Keratinocyte (primary cell): ENCODE data around the gene CCDC88A. TPM values are rescaled to one million over a fixed set of nuclear protein-coding genes. Genes with fewer than 3 reads are reported as not detected.

Source experiments
- DNase-seq: peaks from one replicate; pipeline ENCODE4 v3.0.0-alpha.2; 2011; ENCODE audit warnings: low read depth, missing footprints, low spot score
- FAIRE-seq: peaks from 2 replicates; lab custom pipeline; 2011; peaks lifted over from hg19 to GRCh38; lab: Jason Lieb, UNC
- H2AFZ ChIP-seq: 2 replicates; pipeline ENCODE4 v1.6.0; 2012; ENCODE audit warnings: low read length, control low read depth, inconsistent platforms; ENCODE audit not compliant: control insufficient read depth
- H3K27ac ChIP-seq: 2 replicates; pipeline ENCODE4 v1.5.1; 2011; ENCODE audit warnings: low read length; ENCODE audit not compliant: control insufficient read depth, insufficient read depth
- H3K27me3 ChIP-seq: 3 replicates; pipeline ENCODE4 v1.6.0; 2011; ENCODE audit warnings: low read length; ENCODE audit not compliant: control insufficient read depth, insufficient read depth; ENCODE audit errors: extremely low read depth
- H3K36me3 ChIP-seq, 2 experiments: 2 replicates in 1 of 2; 3 replicates in 1 of 2; pipeline ENCODE4 v1.5.1; 2011; ENCODE audit warnings: low read length in 2 of 2, mild to moderate bottlenecking in 1 of 2; ENCODE audit not compliant: control insufficient read depth in 2 of 2, insufficient read depth in 2 of 2; ENCODE audit errors: extremely low read depth in 1 of 2
- H3K4me1 ChIP-seq: 3 replicates; pipeline ENCODE4 v1.5.1; 2011; ENCODE audit warnings: low read length; ENCODE audit not compliant: control insufficient read depth, insufficient read depth; ENCODE audit errors: extremely low read depth
- H3K4me2 ChIP-seq: 3 replicates; pipeline ENCODE4 v1.6.0; 2011; ENCODE audit warnings: low read depth, low read length; ENCODE audit not compliant: control insufficient read depth, insufficient read depth; ENCODE audit errors: extremely low read depth
- H3K4me3 ChIP-seq, 3 experiments: fragments of 200-600 bp in 1 of 3; sonication (generic) in 1 of 3; 2 replicates in 2 of 3; 3 replicates in 1 of 3; pipeline ENCODE4 v1.5.1; 2011 to 2016; ENCODE audit warnings: low read length in 3 of 3, mild to moderate bottlenecking in 3 of 3, control low read depth in 2 of 3, inconsistent platforms in 1 of 3, low read depth in 1 of 3, mixed read lengths in 1 of 3, mixed run types in 1 of 3, moderate library complexity in 1 of 3; ENCODE audit not compliant: control insufficient read depth in 2 of 3, insufficient read depth in 2 of 3; ENCODE audit errors: extremely low read depth in 1 of 3
- H3K79me2 ChIP-seq: 2 replicates; pipeline ENCODE4 v1.6.0; 2012; ENCODE audit warnings: low read length; ENCODE audit not compliant: control insufficient read depth, insufficient read depth
- H3K9ac ChIP-seq: 3 replicates; pipeline ENCODE4 v1.6.0; 2011; ENCODE audit warnings: low read length; ENCODE audit not compliant: control insufficient read depth, insufficient read depth; ENCODE audit errors: extremely low read depth
- H3K9me1 ChIP-seq: 3 replicates; pipeline ENCODE4 v1.6.0; 2011; ENCODE audit warnings: low read length; ENCODE audit not compliant: control insufficient read depth, insufficient read depth; ENCODE audit errors: extremely low read depth
- H3K9me3 ChIP-seq: 2 replicates; pipeline ENCODE4 v1.5.1; 2012; ENCODE audit warnings: low read depth, low read length; ENCODE audit not compliant: control insufficient read depth
- H4K20me1 ChIP-seq: 3 replicates; pipeline ENCODE4 v1.6.0; 2011; ENCODE audit warnings: low read length; ENCODE audit not compliant: control insufficient read depth, insufficient read depth; ENCODE audit errors: extremely low read depth
- CTCF ChIP-seq, 3 experiments: IDR thresholded peaks in 1 of 3; conservative IDR thresholded peaks in 1 of 3; optimal IDR thresholded peaks in 1 of 3; 2 replicates in 2 of 3; 3 replicates in 1 of 3; pipeline versions ENCODE3 to v1.5.1; 2011; ENCODE audit warnings: low read length in 3 of 3, mild to moderate bottlenecking in 3 of 3, moderate library complexity in 2 of 3, control low read depth in 1 of 3, inconsistent platforms in 1 of 3; ENCODE audit not compliant: insufficient read depth in 2 of 3; ENCODE audit errors: extremely low read depth in 1 of 3
- EZH2 ChIP-seq: IDR thresholded peaks from one replicate; pipeline ENCODE4 v1.6.1; 2012; ENCODE audit warnings: inconsistent platforms, mild to moderate bottlenecking, low read length, moderate library complexity
- dilution Hi-C: fragments of 300-500 bp; cut with MboI; formaldehyde crosslinking; loops from one replicate; pipeline ENCODE4 v1.7.0; 2020; ENCODE audit warnings: low sequenced_read_pairs; ENCODE audit not compliant: extremely low pct_ligation_motif_present
- polyA plus RNA-seq, 5 experiments: library from polyadenylated mRNA; depleted of rRNA in 3 of 5; stranded (reverse) in 3 of 5; stranded (forward) in 1 of 5; unstranded in 1 of 5; fragments of >200 nt; gene quantifications; 1 replicate in 1 of 5; 2 replicates in 3 of 5; 3 replicates in 1 of 5; pipeline versions ENCODE4 v1.2.1 to v1.2.3, GENCODE V29; 2011 to 2012; ENCODE audit warnings: missing spikeins in 2 of 5, low read depth in 1 of 5, low replicate concordance in 1 of 5

Gene CCDC88A
- polyA plus RNA-seq, 1 donor (not counting 4 experiments of a cell fraction or from before 2014, with no cell fraction given), result 21.3 TPM

DNA sequence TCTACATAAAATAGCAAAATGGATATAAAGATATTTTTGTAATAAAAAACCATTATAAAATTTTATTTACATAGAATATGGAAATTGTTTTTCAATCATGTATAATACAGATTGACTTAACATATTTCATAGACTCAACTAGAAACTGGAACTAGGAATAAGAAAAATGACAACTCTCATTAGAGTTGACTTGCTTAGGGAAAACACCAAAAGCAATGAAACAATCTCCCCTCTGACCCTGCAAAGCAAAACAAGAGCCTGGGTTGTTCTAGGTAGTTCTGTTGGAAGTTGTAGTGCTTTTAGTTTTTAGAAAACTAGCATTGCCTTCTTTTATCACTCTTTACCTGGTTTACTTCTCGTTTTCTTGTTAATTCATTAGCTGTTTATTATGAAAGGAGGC is 118.4 kb downstream of the CCDC88A start:
- TF ChIP-seq CTCF (optimal IDR thresholded peaks at IDR 0.05 in 1 of 3, IDR thresholded peaks at IDR 0.05 in 1 of 3, conservative IDR thresholded peaks at IDR 0.05 in 1 of 3; ENCODE audit: extremely low read depth in 1 of 3, insufficient read depth in 2 of 3, low read length in 3 of 3), result no peak
- no peak for TF ChIP-seq EZH2
- FAIRE-seq (no peak), DNase-seq (no peak)
- Histone ChIP-seq H3K4me1 (no peaks in the 10 kb centered on the region), H3K9me1 (no peaks in the 10 kb centered on the region), H3K9ac (no peak overlapping the region), H3K79me2 (no peaks in the 10 kb centered on the region), H3K9me3 (no peaks in the 10 kb centered on the region), H3K36me3 (peaks cover 0 to 6% of the 10 kb centered on the region in 2 experiments), H3K27me3 (no peaks in the 10 kb centered on the region), H3K27ac (no peak overlapping the region), H2AFZ (no peak overlapping the region), H4K20me1 (no peaks in the 10 kb centered on the region), H3K4me3 (no peak overlapping the region), H3K4me2 (no peak overlapping the region)
- dilution Hi-C loops, result no loop called here

DNA sequence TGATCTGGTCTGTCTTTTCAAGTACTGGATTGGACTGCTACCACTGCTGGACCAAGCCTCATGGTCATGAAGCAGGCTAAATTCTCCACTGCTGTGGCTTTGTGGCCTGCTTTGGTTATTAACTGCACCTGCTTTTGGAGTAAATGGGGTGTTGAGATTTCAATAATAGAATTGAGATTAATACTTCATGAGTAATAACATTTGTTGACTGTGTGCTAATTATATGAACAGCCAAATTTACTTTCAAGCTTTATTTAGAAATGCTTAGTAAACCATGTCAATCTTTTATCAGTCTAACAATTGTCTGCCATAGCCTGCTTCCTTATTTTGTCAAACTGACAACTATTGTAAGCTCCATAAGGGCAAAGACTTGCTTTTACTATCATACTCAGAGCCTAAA is 123.3 kb downstream of the CCDC88A start:
- dilution Hi-C loops, result no loop called here
- no peaks in the 10 kb centered on the region for H3K79me2 ChIP-seq
- no peak for FAIRE-seq

More for the DNA sequence above, 123.3 kb downstream of the CCDC88A start:
- Histone ChIP-seq H3K27ac (no peak overlapping the region), H3K4me3 (no peak overlapping the region), H3K4me1 (no peaks in the 10 kb centered on the region), H3K9me3 (no peaks in the 10 kb centered on the region), H2AFZ (no peak overlapping the region), H3K36me3 (peaks cover 0 to 3% of the 10 kb centered on the region in 2 experiments), H3K4me2 (no peak overlapping the region), H3K9ac (no peak overlapping the region), H4K20me1 (no peaks in the 10 kb centered on the region), H3K9me1 (no peaks in the 10 kb centered on the region), H3K27me3 (no peaks in the 10 kb centered on the region)
- TF ChIP-seq CTCF (optimal IDR thresholded peaks at IDR 0.05 in 1 of 3, IDR thresholded peaks at IDR 0.05 in 1 of 3, conservative IDR thresholded peaks at IDR 0.05 in 1 of 3; ENCODE audit: extremely low read depth in 1 of 3, insufficient read depth in 2 of 3, low read length in 3 of 3), result no peak
- DNase-seq, result no peak
